PC-3 (cell line): ENCODE data around the gene PPFIBP2. TPM values are rescaled to one million over a fixed set of nuclear protein-coding genes. Genes with fewer than 3 reads are reported as not detected.

Experiments
- ATAC-seq: fragments of 200-7000 bp; cut with Tn5 transposase; 2 replicates; pipeline ENCODE4 v1.9.1; 2020; ENCODE audit warnings: mild to moderate bottlenecking, moderate library complexity
- BruUV-seq: library from RNA; stranded (reverse); fragments of 400-500 nt; replicated peaks from 2 replicates; lab custom pipeline; 2021; lab: Mats Ljungman, UMichigan
- CTCF ChIA-PET: fragments of 300-600 bp; sonication (Branson Sonifier 250); formaldehyde crosslinking; loops from one replicate; lab custom pipeline; 2022; ENCODE audit warnings: antibody characterized with exemption; lab: Charles Lee
- POLR2A ChIA-PET: fragments of 300-600 bp; sonication (Branson Sonifier 250); formaldehyde crosslinking; loops from one replicate; lab custom pipeline; 2022; ENCODE audit warnings: antibody characterized with exemption; ENCODE audit not compliant: unreplicated experiment; lab: Charles Lee
- DNase-seq: peaks from one replicate; pipeline ENCODE4 v3.0.0-alpha.2; 2015
- H2AFZ ChIP-seq: fragments of 300-600 bp; sonication (generic); 2 replicates; pipeline ENCODE4 v1.6.0; 2016; ENCODE audit warnings: antibody characterized with exemption, low read length
- H3F3A ChIP-seq: fragments of 300-600 bp; sonication (generic); one replicate; pipeline ENCODE4 v1.6.0; 2017; ENCODE audit warnings: antibody characterized with exemption, low read length, control low read depth, mild to moderate bottlenecking; ENCODE audit not compliant: unreplicated experiment
- H3K27ac ChIP-seq: fragments of 300-600 bp; sonication (generic); 2 replicates; pipeline ENCODE4 v1.5.1; 2016; ENCODE audit warnings: mild to moderate bottlenecking, low read length
- H3K27me3 ChIP-seq: fragments of 300-600 bp; sonication (generic); 2 replicates; pipeline ENCODE4 v1.6.1; 2016; ENCODE audit warnings: low read length, mixed read lengths
- H3K36me3 ChIP-seq: fragments of 300-600 bp; sonication (generic); 2 replicates; pipeline ENCODE4 v1.6.1; 2016; ENCODE audit warnings: low read depth, mixed run types, low read length, mixed read lengths
- H3K4me1 ChIP-seq: fragments of 300-600 bp; sonication (generic); 2 replicates; pipeline ENCODE4 v1.5.1; 2016; ENCODE audit warnings: low read length; ENCODE audit not compliant: insufficient read depth
- H3K4me2 ChIP-seq: fragments of 300-600 bp; sonication (generic); 2 replicates; pipeline ENCODE4 v1.6.0; 2016; ENCODE audit warnings: low read length
- H3K4me3 ChIP-seq: fragments of 300-600 bp; sonication (generic); 2 replicates; pipeline ENCODE4 v1.5.1; 2016; ENCODE audit warnings: mild to moderate bottlenecking, low read length, mixed read lengths
- H3K79me2 ChIP-seq: fragments of 300-600 bp; sonication (generic); 2 replicates; pipeline ENCODE4 v1.6.1; 2017; ENCODE audit warnings: low read length, mixed read lengths
- H3K9ac ChIP-seq: fragments of 300-600 bp; sonication (generic); 2 replicates; pipeline ENCODE4 v1.6.0; 2016; ENCODE audit warnings: mild to moderate bottlenecking, low read length
- H3K9me2 ChIP-seq: fragments of 300-600 bp; sonication (generic); replicated peaks from 2 replicates; pipeline ENCODE4 v1.6.1; 2016; ENCODE audit warnings: mixed run types, low read length, mixed read lengths
- H3K9me3 ChIP-seq: fragments of 300-600 bp; sonication (generic); 2 replicates; pipeline ENCODE4 v1.6.1; 2016; ENCODE audit warnings: low read length, mixed read lengths
- H4K20me1 ChIP-seq: fragments of 300-600 bp; sonication (generic); 2 replicates; pipeline ENCODE4 v1.6.1; 2016; ENCODE audit warnings: low read length, mixed read lengths
- CTCF ChIP-seq: fragments of 300-600 bp; sonication (generic); conservative IDR thresholded peaks from 2 replicates; pipeline ENCODE4 v1.5.1; 2017; ENCODE audit warnings: antibody characterized with exemption, low read depth, mild to moderate bottlenecking, low read length
- EZH2 ChIP-seq: fragments of 300-600 bp; sonication (generic); IDR thresholded peaks from one replicate; pipeline ENCODE4 v1.6.1; 2017; ENCODE audit warnings: antibody characterized with exemption, mild to moderate bottlenecking, low read length; ENCODE audit not compliant: unreplicated experiment
- EZH2phosphoT487 ChIP-seq: fragments of 300-600 bp; sonication (generic); IDR thresholded peaks from 2 replicates; pipeline ENCODE4 v1.6.1; 2018; ENCODE audit warnings: mild to moderate bottlenecking, antibody characterized with exemption, low read length, borderline replicate concordance
- intact Hi-C: fragments of 100-400 bp; cut with micrococcal nuclease; formaldehyde crosslinking; loops from 2 replicates; pipeline ENCODE4 v1.9.0; 2023
- total RNA-seq: library from RNA; depleted of rRNA; stranded (reverse); fragments of >200 nt; gene quantifications from 2 replicates; pipeline ENCODE4 v1.2.3, GENCODE V29; 2014

PPFIBP2 gene
- total RNA-seq, 1 experiment from 2014 or later, result 3.2 TPM

GRCh38 chr11:7486781-7487140, 27.0 kb upstream of the PPFIBP2 start:
- no peak for ATAC-seq

GRCh38 chr11:7487360-7487759, 26.4 kb upstream of the PPFIBP2 start:
- no peaks in the 10 kb centered on the region for H3K79me2 ChIP-seq

More at GRCh38 chr11:7486781-7487140, 27.0 kb upstream of the PPFIBP2 start:
- Histone ChIP-seq H3K27me3 (peaks cover 38% of the 10 kb centered on the region), H2AFZ (no peak overlapping the region), H3K4me1 (peaks cover 4% of the 10 kb centered on the region; the same call in 1 of the 2 replicates), H3F3A (no peaks in the 10 kb centered on the region), H3K9me2 (no peaks in the 10 kb centered on the region), H3K36me3 (no peaks in the 10 kb centered on the region), H3K4me2 (no peak overlapping the region), H3K4me3 (no peak overlapping the region), H3K79me2 (no peaks in the 10 kb centered on the region), H3K9me3 (no peaks in the 10 kb centered on the region), H3K27ac (no peak overlapping the region), H3K9ac (no peak overlapping the region), H4K20me1 (no peaks in the 10 kb centered on the region)
- no TSS peak for BruUV-seq
- TF ChIP-seq EZH2phosphoT487 (no peak), CTCF (no peak), EZH2 (no peak)
- ChIA-PET CTCF (no interaction called here), POLR2A (no interaction called here)
- intact Hi-C loops, result no loop called here
- no peak for DNase-seq

More at GRCh38 chr11:7487360-7487759, 26.4 kb upstream of the PPFIBP2 start:
- H3K4me1 ChIP-seq, result peaks cover 4% of the 10 kb centered on the region; the same call in 1 of the 2 replicates
- no peak for DNase-seq
- H3K36me3 ChIP-seq, result no peaks in the 10 kb centered on the region
- H3K9me2 ChIP-seq, result no peaks in the 10 kb centered on the region
- TF ChIP-seq EZH2 (no peak), CTCF (no peak), EZH2phosphoT487 (no peak)
- H3K4me3 ChIP-seq, result no peak overlapping the region
- ATAC-seq, result no peak
- no peaks in the 10 kb centered on the region for H4K20me1 ChIP-seq
- CTCF ChIA-PET, result no interaction called here
- POLR2A ChIA-PET, result no interaction called here
- no peak overlapping the region for H2AFZ ChIP-seq
- no TSS peak for BruUV-seq
- no peak overlapping the region for H3K27ac ChIP-seq
- H3K9me3 ChIP-seq, result no peaks in the 10 kb centered on the region
- H3K27me3 ChIP-seq, result peaks cover 33% of the 10 kb centered on the region
- H3K4me2 ChIP-seq, result no peak overlapping the region
- H3K9ac ChIP-seq, result no peak overlapping the region
- intact Hi-C loops, result no loop called here
- no peaks in the 10 kb centered on the region for H3F3A ChIP-seq
